HG02798 (cell line): ENCODE results near the gene DLEC1.

Experiments used
- ATAC-seq: cut with Tn5 transposase; IDR thresholded peaks from one replicate; pipeline ENCODE4 v1.9.1; 2021; ENCODE audit warnings: mild to moderate bottlenecking; ENCODE audit not compliant: unreplicated experiment, poor library complexity

Gene DLEC1

GRCh38 chr3:38167591-38167990 lies 128.6 kb downstream of the DLEC1 start:
- no peak for ATAC-seq

GRCh38 chr3:38168151-38169026 lies 129.4 kb downstream of the DLEC1 start:
- no peak for ATAC-seq

GRCh38 chr3:38169027-38169317 lies 130.0 kb downstream of the DLEC1 start:
- ATAC-seq, result no peak

- ATAC-seq, result no peak
Measured at GRCh38 chr3:38170722-38171121, 131.7 kb downstream of the DLEC1 start.

GRCh38 chr3:38171622-38172021 lies 132.6 kb downstream of the DLEC1 start:
- ATAC-seq, result no peak
